ENCODE data around the gene SPECC1. TPM values are rescaled to one million over a fixed set of nuclear protein-coding genes. Genes with fewer than 3 reads are reported as not detected.
A peak's percentile ranks its signal among the peaks of the same experiment; 100 is the strongest.
"Not testable (repeated sequence)": the region's sequence is repeated elsewhere in the genome, so short reads cannot be mapped to it uniquely, and the experiment has no call there.

The SPECC1 gene
- total RNA-seq, 1 donor from 2014 or later = 1.9 TPM

- no peak for DNase-seq (ENCODE audit: low spot score)
- ATAC-seq = no peak
Observed at GRCh38 chr17:20225162-20226115, 216.3 kb downstream of the SPECC1 start.

GRCh38 chr17:20226814-20227482, 217.8 kb downstream of the SPECC1 start:
- ATAC-seq = peak; percentile 100

GRCh38 chr17:20227720-20228370, 218.7 kb downstream of the SPECC1 start:
- ATAC-seq; DNase-seq (ENCODE audit: low spot score): not testable (repeated sequence)

More at GRCh38 chr17:20226814-20227482, 217.8 kb downstream of the SPECC1 start:
- DNase-seq (ENCODE audit: low spot score) = peak; percentile 80

- no peak for DNase-seq (ENCODE audit: low spot score)
- ATAC-seq = no peak
Observed at GRCh38 chr17:20228410-20228809, 219.3 kb downstream of the SPECC1 start.

GRCh38 chr17:20228860-20229259, 219.7 kb downstream of the SPECC1 start:
- DNase-seq (ENCODE audit: low spot score) (no peak), ATAC-seq (no peak)

GRCh38 chr17:20230924-20231323, 221.8 kb downstream of the SPECC1 start:
- DNase-seq (ENCODE audit: low spot score) (no peak), ATAC-seq (no peak)

- ATAC-seq (no peak), DNase-seq (ENCODE audit: low spot score) (no peak)
Observed at GRCh38 chr17:20232611-20233010, 223.5 kb downstream of the SPECC1 start.

- ATAC-seq (no peak), DNase-seq (ENCODE audit: low spot score) (no peak)
Observed at GRCh38 chr17:20234276-20234675, 225.1 kb downstream of the SPECC1 start.

GRCh38 chr17:20235747-20236146, 226.6 kb downstream of the SPECC1 start:
- ATAC-seq (no peak), DNase-seq (ENCODE audit: low spot score) (no peak)

- ATAC-seq = no peak
- DNase-seq (ENCODE audit: low spot score) = no peak
Observed at GRCh38 chr17:20236578-20237227, 227.5 kb downstream of the SPECC1 start.

- DNase-seq (ENCODE audit: low spot score) = not testable (repeated sequence)
Observed at GRCh38 chr17:20239776-20240175, 230.6 kb downstream of the SPECC1 start.

GRCh38 chr17:20241855-20242254, 232.7 kb downstream of the SPECC1 start:
- ATAC-seq (no peak), DNase-seq (ENCODE audit: low spot score) (no peak)

More at GRCh38 chr17:20239776-20240175, 230.6 kb downstream of the SPECC1 start:
- ATAC-seq = not testable (repeated sequence)

GRCh38 chr17:20242271-20242670, 233.1 kb downstream of the SPECC1 start:
- ATAC-seq (no peak), DNase-seq (ENCODE audit: low spot score) (no peak)

GRCh38 chr17:20243524-20243923, 234.4 kb downstream of the SPECC1 start:
- no peak for DNase-seq (ENCODE audit: low spot score)
- no peak for ATAC-seq

GRCh38 chr17:20244671-20245070, 235.5 kb downstream of the SPECC1 start:
- no peak for DNase-seq (ENCODE audit: low spot score)
- no peak for ATAC-seq

- no peak for DNase-seq (ENCODE audit: low spot score)
- no peak for ATAC-seq
Observed at GRCh38 chr17:20246692-20247091, 237.5 kb downstream of the SPECC1 start.

GRCh38 chr17:20253323-20253722, 244.2 kb downstream of the SPECC1 start:
- ATAC-seq (no peak), DNase-seq (ENCODE audit: low spot score) (no peak)

GRCh38 chr17:20254541-20254940, 245.4 kb downstream of the SPECC1 start:
- ATAC-seq = no peak

GRCh38 chr17:20256144-20256543, 247.0 kb downstream of the SPECC1 start:
- DNase-seq (ENCODE audit: low spot score) (no peak), ATAC-seq (no peak)

More at GRCh38 chr17:20254541-20254940, 245.4 kb downstream of the SPECC1 start:
- no peak for DNase-seq (ENCODE audit: low spot score)

- no peak for ATAC-seq
- DNase-seq (ENCODE audit: low spot score) = no peak
Observed at GRCh38 chr17:20257008-20257407, 247.8 kb downstream of the SPECC1 start.

GRCh38 chr17:20257798-20258197, 248.6 kb downstream of the SPECC1 start:
- DNase-seq (ENCODE audit: low spot score) (no peak), ATAC-seq (no peak)
